CD1c-positive myeloid dendritic cell (primary cell): Measurements from ENCODE around the gene TTC33.
"Not testable (repeated sequence)": the region's sequence is repeated elsewhere in the genome, so short reads cannot be mapped to it uniquely, and the experiment has no call there.

Experiments
- DNase-seq: peaks from one replicate; pipeline ENCODE4 v3.0.0-alpha.2; 2016; ENCODE audit errors: extremely low spot score

The TTC33 gene

DNA sequence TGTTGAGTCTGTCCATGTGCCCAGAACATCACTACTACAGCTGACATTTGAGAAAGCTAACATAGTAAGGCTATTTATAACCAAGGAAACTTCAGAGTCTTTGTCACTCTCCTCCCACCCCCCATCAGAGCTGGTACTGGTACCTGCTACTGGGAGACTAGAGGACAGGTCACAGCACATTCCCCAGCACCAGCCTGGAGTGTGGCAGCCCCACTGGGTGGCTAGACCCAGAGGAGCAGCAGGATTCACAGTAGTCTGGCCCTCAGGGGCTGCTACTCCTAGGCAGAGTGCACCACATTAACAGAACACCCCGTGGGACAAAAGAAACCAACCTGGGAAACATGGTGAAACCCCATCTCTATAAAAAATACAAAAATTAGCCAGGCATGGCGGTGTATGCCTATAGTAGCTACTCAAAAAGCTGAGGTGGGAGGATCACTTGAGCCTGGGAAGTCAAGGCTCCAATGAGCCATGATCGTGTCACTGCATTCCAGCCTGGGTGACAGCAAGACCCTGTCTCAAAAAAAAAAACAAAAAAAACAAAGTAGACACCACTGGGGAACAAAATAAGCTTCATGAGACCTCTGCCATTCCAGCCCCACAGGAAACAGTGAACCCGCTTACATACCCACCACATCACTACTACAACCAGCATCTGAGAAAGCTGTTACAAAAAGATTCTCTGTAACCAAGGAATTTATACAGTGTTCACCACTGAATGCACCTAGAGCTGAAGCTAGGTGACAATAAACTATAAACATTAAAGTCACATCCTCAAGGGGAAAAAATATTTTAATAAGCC, 102.3 kb downstream of the TTC33 start:
- DNase-seq, result no peak

DNA sequence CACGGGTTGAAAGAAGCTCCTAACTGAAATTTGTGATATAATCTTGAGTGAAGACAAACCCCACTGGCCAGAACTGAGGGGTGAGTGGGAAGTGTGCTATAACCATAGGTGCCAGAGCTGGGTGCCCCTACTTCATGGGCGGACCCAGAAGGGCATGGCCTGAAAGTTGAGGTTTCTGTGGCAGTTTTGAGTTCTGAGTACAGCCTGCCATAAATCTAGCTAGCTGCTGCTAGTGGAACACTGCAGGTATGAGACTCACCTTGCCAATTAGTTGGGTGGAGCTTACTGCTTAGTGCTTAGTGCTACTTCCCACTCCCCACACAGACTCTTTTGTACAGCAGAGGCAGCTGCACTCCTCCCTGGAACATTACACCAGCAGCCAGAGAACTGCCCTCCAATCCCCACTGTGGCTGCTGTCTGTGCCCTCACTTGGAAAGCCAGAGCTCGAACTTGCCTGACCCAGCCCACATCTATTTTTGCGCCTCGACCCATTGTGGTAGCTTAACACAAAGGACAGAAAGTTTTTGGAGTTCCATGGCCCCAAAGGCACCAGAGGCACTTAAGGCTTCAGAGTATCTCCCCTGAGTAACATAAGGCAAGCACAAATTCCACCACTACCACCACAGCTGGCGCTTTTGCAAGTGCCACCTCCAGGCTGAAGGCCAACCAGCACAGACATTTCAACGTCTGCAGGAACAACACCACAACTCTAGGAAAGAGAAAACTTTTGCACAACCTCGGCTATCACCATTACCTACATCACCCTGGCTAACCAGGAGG, 103.1 kb downstream of the TTC33 start:
- DNase-seq, result no peak

DNA sequence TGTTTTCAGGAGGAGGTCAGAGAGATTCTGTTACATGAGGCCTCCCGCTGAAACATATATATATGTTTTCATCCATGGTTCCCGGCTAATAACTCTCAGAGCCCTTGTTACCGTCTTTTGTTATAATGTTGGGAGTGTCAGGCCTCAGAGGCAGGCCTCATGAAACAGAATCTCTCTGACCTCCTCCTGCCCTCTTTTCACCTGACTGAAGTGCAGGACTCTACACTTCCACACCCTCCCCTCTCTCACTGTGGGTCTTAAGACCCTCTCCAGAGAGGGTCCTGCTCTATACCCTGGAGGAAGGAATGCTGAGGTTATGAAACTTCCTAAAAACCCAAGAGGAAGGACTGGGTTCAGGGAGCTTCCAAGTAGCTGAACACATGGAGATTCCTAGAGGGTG, 104.6 kb downstream of the TTC33 start:
- no peak for DNase-seq

DNA sequence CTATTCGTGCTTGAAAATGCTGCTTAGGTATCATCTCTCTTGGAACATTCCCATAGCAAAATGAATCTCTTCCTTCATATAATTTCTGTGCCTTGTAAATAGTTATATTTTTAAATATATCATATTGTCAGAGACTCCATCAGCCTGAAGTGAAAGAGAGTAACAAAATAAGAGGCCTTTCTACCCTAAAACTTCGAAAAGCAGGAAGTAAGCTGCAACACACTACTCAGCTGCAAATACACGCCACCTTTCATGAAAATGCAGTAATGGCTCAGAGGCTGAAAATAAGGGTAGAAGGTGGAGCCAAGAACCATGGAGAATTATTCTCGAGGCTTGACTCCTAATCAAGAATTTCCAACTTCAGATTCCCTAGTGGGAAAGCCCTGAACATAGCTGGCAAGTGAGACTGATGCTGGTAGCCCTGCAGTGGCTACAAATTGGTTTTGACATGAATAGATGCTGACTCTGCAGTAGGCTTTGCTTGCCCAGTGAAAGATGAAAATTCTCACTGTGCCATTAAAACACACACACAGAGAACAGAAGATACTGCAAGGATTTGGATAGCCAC, 106.2 kb downstream of the TTC33 start:
- peak; percentile 27 for DNase-seq

DNA sequence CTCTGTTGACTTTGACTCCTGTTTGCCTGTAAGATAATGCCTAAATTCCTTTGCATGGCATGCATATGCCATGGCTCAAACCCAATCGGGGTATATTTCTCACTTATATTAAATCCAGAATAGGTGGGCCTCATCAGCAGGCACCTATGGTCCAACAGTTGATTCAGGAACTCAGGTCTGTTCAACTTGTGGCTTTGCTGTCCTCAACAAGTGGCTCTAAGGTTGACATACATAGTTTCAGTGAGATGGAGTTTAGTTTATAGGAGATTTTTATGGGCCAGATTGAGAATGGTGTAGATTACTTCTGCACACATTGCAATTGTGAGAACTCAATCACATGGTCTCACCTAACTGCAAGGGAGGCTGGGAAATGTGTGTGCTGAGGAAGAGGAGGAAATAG, 107.6 kb downstream of the TTC33 start:
- no peak for DNase-seq

DNA sequence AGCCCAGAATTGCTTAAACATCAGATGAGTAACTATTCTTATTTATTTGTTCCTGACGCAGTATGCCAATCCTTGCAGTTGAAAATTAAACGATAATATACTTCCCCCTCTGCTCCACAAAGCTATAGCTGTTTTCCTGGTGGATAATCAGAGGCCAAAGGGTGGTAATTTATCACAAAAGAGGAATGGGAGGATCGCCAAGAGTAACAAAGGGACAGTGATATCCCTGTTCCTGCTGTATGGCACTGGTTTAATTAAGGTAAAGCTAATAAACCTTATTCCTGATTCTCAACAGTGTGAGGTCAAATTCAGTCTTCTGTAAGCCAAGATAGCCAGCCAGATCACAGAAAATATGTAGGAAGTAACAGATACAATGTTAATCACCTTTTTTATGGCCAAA, 109.5 kb downstream of the TTC33 start:
- no peak for DNase-seq

DNA sequence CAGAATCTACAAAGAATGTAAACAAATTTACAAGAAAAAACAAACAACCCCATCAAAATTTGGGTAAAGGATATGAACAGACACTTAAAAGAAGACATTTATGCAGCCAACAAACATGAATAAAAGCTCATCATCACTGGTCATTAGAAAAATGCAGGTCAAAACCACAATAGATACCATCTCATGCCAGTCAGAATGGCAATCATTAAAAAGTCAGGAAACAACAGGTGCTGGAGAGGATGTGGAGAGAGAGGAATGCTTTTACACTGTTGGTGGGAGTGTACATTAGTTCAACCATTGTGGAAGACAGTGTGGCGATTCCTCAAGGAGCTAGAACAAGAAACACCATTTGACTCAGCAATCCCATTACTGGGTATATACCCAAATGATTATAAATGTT, 116.2 kb downstream of the TTC33 start:
- DNase-seq, result not testable (repeated sequence)

DNA sequence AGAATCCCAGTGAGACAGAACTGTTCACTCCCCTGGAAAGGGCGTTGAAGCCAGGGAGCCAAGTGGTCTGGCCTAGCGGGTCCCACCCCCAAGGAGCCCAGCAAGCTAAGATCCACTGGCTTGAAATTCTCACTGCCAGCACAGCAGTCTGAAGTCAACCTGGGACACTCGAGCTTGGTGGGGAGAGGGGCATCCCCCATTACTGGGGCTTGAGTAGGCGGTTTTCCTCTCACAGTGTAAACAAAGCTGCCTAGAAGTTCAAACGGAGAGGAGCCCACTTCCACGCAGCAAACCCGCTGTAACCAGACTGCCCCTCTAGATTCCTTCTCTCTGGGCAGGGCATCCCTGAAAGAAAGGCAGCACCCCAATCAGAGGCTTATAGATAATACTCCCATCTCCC, 121.2 kb downstream of the TTC33 start:
- DNase-seq, result no peak

DNA sequence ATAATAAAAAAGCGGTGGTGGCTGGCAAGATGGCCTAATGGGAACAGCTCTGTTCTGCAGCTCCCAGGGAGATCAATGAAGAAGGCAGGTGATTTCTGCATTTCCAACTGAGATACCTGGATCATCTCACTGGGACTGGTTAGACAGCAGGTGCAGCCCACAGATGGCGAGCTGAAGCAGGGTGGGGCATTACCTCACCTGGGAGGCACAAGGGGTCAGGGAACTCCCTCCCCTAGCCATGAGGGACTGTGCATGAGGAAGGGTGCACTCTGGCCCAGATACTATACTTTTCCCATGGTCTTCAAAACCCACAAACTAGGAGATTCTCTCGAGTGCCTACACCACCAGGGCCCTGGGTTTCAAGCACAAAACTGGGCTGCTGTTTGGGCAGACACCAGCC, 121.6 kb downstream of the TTC33 start:
- no peak for DNase-seq

DNA sequence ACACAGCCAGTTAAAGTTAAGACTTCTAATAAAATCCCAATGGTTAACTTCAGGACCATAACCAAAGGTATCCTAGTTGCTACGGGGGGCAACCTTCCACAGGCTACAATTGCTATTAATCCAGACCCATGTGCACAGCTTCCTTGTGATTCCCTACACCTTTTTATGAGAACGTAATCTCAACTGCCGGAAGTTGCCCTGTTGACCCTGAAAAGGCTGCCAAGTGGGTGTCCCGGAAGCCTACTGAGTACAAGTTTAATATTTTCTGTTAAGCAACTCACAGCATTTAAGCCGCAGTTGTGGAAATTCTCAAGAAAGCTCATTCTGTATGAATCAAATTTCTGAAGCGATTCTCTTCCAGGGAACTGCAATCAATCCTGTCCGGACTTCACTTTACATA, 124.5 kb downstream of the TTC33 start:
- no peak for DNase-seq

DNA sequence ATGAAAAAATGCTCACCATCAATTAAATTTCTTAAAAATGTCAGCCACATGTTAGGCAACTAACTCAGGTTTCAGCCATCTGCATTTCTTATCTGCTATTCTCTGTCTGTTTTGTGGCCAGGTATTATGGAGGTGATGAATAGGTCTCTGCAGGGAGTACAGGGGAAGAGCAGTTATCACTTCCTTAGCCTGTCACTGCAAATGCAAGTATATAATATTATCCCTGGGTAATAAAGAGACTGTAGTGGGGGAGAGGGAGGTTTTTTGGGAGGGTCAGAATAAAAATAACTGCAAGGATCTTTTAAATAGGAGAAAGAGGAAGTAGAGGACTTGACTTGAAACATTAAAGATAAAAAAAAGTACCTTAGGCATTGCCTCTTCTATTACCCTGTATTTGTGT, 125.6 kb downstream of the TTC33 start:
- no peak for DNase-seq

DNA sequence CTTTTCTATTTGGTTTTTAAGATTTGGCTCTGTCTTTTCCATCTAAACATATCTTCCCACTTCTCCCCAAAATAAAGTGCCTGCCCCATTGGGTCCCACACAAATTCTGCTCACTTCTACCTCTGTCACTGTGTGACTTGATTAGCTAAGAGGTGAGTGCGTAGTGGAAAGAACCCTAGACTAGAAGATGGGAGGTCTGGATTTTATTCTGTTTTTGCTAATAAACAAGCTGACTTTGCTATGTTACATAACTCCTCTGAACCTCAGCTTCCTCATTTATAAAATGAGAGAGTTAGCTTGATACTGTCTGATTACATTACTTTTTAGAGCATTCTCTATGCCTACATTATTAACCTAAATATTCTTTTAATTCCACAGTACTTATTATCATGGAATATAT, 127.4 kb downstream of the TTC33 start:
- peak; percentile 63 for DNase-seq

DNA sequence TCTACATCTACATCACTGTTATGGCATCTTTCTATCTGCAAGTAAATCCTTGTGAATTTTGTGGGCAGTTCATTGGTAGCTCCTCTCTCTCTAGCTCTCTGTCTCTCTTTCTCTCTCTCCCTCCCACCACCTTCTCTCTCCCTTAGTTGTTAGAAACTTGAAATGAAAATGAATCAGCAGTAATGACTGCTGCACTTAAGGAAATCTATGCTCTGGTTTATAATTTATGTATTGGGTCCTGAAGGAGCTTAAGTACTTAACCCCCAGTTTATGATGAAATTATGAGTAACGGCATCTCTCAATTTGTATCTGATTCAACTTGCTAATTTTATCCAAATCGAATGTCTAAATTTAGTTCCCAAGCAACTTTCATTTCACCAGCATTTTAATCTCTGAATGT, 128.1 kb downstream of the TTC33 start:
- no peak for DNase-seq

DNA sequence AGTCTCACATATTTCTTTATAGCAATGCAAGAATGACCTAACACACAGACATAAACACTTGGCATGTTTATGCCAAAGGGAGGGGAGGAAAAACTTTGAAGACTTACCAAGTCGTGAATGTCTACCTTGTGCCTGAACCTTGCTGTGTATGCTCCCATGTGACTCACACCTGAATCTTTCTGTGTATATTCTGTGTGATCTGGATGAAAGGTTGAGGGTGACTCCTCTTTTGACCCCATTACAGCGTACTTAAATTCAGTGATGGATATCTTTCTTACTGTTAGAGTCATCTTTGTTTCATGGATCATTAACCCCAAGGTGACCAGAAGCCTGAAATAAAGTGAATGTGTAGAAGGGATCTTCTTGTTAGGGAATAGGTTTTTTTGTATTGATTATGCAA, 129.0 kb downstream of the TTC33 start:
- no peak for DNase-seq

DNA sequence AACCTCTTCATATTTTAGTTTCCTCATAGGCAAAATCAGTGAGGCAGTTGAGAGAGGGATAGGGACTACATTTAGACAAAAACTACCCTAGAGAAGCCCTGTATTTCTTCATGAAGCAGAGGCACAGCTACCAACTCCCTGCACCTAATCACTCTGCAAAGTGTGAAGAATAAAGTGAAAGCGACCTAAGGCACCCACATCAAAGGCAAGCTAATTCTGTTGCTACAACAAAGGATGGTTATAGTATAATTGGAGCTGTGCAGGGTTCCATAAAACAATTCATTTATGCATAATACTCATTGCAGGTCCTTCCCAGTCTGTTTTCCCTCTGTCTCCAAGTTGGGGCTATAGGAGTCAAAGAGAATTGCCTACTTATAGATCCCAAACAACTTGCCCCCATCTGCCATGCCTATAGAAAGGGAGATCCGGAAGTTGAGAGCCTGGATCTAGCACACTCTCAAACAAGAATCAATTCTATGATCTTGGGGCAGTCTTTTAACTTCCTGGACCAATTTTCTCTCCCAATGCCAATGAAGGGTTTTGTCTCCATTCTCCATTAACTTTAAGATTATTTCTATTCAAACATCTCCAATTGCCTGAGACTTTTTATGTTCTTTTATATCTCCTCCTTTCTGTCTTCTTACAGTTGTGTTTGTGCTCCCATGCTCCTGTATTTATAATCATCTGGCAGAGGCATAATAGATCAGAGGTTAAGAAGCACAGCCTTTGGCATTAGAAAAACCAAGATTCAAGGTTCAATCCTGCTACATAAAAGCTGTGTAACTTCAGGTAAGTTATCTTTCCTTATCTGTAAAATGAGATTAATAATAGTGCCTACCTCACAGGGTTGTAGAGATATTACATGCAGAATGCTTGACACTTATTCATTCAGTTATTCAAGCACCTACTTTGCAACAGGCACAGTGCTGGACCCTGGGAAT, 132.0 kb downstream of the TTC33 start:
- no peak for DNase-seq

DNA sequence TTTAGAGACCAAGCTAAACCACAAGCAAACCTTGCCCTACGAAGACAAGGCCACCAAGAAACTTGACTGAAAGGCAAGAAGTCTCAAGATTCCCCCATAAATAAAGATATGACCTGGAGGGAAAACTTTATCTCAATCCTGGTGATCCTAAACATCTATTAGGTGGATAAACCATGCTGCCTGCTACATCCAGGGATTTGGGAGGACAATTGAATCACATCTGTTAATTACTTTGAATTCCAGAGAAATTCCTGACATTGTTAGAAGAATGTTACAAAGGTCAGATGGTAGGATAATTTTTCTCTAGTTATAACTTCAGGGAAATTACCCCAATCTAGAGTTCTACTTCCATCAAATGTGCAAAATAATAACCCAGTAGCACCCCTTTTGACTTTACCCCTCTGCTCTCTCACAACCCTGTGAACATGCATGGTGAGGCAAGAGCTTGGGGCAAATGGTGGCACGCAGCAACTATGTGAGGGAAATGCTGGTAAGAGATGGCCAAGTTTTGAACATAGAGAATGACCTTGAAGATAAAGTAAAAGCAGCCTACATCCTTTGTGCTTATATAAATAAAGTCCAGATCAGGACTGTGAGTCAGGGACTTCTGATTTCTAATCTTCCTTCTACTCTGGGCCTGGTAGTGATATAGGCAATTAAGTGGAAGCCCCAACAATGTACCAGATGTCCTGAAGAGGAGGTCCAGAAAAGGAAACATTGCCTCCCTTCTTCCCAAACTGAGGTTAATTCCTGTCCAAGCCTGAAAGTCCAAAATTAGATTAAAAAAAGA, 133.1 kb downstream of the TTC33 start:
- no peak for DNase-seq

DNA sequence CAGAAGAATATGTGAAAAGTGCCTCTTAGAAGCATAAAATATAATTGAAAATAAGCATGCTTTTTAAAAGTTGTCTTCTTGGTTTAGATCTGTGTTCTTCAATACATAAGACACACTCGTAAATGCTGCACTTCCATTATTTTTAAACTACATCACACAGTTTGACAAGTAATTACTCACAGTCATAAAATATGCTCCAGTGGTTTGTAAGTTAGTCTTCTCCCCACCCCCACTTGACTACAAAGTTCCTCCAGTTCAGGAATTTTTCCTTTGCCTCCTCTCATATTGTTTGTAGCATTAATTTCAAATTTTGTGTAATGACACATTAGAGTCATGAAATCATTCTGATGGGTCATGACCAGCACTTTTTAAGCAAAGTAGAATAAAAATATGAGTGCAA, 136.3 kb downstream of the TTC33 start:
- no peak for DNase-seq

DNA sequence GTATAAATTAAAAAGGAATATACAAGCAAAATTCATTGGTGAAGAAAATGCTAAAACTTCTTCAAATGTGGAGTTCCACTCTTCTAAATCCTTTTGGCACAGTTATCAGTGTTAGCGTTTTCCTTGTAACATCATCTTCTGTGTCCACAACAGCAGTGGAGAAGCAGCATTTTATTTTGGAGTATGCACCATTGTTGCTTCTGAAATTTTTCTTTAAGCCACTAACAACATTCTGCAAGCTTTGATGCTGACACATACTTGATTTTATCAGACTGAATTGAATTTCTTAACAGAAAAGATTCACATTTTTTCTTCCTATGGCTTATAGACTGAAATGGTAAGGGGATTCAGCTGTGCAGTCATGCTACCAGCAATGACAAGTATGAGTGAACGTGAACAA, 136.8 kb downstream of the TTC33 start:
- DNase-seq, result no peak

DNA sequence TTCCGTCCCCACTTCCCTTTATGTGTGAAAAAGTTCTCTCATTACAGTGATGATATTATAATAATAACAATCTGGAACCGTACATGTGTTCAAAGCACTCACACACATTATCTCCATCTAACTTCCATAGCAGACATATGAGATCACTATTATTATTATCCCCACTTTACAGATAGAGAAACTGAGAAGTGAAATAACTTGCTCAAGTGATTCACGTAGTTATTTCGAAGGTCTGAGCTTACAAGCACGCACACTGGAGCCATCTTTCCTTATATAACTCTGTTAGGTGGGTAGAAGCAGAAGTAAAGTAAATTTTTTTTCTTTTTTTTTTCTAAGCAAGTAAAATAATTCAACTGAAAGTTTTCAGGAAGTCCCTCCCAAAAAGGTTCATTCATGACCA, 139.0 kb downstream of the TTC33 start:
- peak; percentile 89 for DNase-seq

DNA sequence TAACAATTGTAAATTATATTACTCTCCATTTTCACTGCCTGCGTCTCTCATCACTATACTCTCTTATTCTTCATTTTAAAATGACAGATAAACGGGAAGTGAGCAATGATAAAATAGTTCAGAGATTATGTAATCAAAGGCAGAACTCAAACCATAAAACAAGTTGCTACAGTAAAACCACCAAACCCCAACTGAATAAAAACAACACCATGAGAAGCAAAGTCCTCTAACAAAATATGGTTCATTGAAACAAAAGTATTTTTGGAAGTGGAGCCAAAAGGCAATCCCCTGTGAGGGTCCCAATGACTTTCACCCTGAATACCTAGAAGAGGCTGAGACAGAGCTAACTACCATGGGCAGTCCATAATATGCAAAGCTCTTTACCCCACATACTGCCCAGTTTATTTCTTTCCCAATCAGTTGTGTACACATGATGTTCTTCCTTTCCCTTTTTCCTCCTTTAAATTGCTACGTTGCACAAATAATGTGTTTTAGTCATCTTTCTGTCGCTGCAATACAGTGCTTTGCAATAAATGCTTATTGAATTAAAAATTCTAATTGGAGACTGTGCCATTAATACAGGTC, 140.1 kb downstream of the TTC33 start:
- DNase-seq, result peak; percentile 81
